Measurements from ENCODE around the gene TMEM178B. TPM values are rescaled to one million over a fixed set of nuclear protein-coding genes. Genes with fewer than 3 reads are reported as not detected.

The TMEM178B gene
- total RNA-seq, 1 experiment from 2014 or later, result 0.34 TPM

- DNase-seq (ENCODE audit: low read depth), result peak; percentile 12
Observed at GRCh38 chr7:141220263-141220880, 146.5 kb downstream of the TMEM178B start.

DNA sequence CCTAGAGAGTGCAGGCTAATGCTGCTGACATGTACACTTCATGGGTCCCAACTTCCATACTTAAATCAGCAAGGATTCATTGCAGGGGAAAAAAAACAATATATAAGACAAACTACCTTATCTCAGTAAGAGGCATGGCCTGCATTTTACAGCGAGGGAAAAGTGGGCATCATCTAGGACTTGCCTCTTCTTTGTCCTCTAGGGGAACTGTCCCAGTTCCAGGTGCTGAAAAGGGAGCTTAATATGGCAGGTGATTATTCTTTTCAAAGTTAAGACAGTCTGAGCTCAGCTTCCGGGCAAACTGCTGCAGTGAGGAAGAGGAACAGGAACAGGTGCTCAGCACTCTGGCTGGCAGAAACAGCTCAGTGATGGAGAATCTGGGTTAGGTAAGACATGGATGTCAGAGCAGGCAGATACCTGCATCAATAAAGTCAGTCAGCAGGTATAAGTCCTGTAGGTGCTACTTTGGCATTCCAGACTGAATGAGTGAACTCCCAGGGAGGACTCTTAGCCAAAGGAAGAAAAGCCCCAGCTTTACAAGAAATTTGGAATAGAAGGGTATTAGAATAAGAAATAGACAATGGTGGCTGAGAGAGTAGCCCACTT, 147.2 kb downstream of the TMEM178B start:
- DNase-seq (ENCODE audit: low read depth), result peak; percentile 26

GRCh38 chr7:141225916-141226618, 152.2 kb downstream of the TMEM178B start:
- DNase-seq (ENCODE audit: low read depth), result peak; percentile 66

GRCh38 chr7:141227454-141227853, 153.6 kb downstream of the TMEM178B start:
- no peak for DNase-seq (ENCODE audit: low read depth)

- no peak for DNase-seq (ENCODE audit: low read depth)
Observed at GRCh38 chr7:141228482-141228881, 154.6 kb downstream of the TMEM178B start.

- DNase-seq (ENCODE audit: low read depth), result peak; percentile 32
Observed at GRCh38 chr7:141231018-141231792, 157.3 kb downstream of the TMEM178B start.

DNA sequence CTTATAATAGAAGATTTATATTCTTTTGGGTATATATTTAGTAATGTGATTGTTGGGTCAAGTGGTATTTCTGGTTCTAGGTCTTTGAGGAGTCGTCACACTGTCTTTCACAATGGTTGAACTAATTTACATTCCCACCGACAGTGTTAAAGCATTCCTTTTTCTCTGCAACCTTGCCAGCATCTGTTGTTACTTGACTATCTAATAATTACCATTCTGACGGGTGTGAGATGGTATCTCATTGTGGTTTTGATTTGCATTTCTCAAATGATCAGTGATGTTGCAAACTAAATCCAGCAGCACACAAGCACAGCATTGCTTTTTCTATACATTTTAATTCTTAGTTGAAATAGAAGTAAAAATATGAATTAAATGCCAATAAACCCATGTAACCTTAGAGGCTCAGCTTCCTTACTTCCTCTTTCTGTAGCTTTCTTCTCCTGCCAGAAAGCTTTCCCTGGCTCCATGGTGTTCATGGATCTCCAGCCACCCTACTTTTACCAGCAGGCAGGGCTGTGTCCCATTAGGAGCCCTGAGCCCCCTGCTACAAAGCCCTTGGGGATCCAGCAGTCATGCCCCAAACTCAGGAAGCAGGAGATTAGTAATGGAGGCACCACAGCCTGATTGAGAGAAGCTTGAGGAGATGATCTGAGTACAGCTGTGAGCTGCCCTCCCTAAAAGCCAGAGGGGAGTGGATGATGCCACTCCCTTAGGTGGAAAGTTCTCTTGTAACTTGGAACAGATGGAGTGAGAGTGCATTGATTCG, 158.6 kb downstream of the TMEM178B start:
- no peak for DNase-seq (ENCODE audit: low read depth)

- DNase-seq (ENCODE audit: low read depth), result no peak
Observed at GRCh38 chr7:141234335-141235105, 160.7 kb downstream of the TMEM178B start.

DNA sequence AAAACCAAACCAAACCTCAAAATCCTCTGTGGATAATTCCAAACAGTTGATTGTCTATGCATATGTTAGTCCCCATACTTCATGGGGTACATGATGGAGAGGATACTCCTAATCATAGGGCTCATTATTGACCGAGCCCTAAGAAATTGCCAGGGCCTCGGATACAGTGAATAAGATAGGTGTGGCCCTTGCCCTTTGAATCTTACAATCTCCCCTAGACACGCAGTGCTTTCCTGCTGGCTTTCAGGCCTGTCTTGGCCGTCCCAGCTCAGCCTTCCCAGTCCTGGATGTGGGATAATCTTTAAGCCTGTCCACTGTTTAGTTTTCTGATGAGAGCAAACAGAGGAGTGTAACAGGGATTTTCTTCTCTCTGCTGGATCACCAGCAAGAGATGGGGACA, 161.8 kb downstream of the TMEM178B start:
- DNase-seq (ENCODE audit: low read depth), result no peak

DNA sequence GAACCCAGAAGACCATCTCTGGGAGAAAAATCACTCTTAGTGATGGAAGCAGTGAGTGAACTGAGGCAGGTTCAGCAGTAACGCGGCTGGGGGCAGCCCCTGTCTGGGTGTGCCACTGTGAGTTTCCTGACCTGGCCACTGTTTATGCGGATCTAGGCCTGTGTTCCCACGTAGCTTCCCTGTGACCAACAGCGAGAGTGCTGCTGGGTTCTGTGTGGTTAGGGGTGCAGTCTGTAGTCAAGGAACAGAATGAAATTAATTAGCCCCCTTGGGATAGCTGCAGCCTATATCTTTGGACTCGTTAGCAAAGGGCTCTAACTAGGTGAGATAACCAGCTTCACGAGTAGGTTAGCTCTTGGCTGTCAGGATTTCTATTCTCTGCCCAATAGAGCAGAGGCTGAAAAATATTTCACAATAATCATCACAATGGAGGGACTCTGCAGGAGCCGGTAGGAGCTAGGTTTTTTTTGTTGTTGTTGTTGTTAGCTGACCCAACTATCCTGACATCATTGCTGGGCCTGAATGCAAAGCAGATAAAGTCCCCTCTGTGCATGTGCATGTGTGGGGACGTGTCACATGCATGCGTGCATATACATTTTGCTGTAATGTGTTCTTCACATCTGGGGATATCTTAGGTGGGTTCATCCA, 164.9 kb downstream of the TMEM178B start:
- DNase-seq (ENCODE audit: low read depth), result no peak

DNA sequence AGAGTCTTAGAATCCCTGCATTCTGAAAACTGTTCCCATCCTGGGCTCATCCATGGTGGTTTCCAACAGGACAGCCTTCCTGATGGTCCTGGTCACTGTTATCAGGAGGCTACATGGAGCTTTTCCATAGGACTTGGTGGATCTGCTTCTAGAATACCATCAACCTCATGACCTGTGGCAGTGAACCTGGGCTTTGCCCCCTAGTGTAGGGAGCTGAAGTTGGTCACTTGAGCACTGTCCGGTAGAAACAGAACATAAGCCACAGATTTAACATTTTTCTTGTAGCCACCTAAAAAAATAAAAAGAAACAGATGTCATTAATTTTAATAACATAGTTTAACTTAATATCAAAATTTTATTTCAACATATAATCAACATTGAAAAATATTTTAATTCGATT, 165.8 kb downstream of the TMEM178B start:
- no peak for DNase-seq (ENCODE audit: low read depth)

DNA sequence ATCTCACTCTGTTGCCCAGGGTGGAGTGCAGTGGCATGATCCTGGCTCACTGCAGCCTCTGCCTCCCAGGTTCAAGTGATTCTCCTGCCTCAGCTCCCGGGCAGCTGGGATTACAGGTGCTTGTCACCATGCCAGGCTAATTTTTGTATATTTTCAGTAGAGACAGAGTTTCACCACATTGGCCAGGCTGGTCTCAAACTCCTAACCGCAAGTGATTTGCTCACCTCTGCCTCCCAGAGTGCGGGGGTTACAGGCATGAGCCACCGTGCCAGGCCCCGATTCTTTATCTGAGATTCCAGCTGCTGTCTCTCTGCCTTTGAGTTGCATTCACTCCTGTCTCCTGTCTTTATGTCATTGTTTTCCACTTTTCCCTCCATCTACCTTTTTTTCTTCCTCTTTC, 168.7 kb downstream of the TMEM178B start:
- no peak for DNase-seq (ENCODE audit: low read depth)

GRCh38 chr7:141243368-141243767, 169.5 kb downstream of the TMEM178B start:
- no peak for DNase-seq (ENCODE audit: low read depth)

DNA sequence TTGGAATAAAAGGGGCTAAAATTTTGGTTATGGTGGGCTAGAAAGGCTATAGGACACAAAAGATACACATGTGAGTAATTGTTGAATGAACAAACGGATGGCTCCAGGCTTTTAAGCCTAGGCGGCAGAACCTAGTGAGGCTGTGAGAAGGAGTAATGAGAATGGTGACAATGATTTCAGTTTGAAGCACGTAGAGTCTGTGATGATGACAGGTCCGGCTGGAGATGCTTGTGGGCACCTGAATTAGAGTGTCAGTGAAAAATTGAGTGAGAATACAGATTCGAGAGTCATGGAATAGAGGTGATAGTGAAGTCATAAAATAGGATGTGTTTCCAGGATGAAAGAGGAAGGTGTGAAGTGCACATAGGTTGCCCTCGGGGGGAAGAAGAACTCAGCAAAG, 170.6 kb downstream of the TMEM178B start:
- no peak for DNase-seq (ENCODE audit: low read depth)

GRCh38 chr7:141246426-141246825, 172.6 kb downstream of the TMEM178B start:
- DNase-seq (ENCODE audit: low read depth), result no peak

- no peak for DNase-seq (ENCODE audit: low read depth)
Observed at GRCh38 chr7:141251180-141251579, 177.3 kb downstream of the TMEM178B start.

- DNase-seq (ENCODE audit: low read depth), result no peak
Observed at GRCh38 chr7:141251957-141252356, 178.1 kb downstream of the TMEM178B start.

DNA sequence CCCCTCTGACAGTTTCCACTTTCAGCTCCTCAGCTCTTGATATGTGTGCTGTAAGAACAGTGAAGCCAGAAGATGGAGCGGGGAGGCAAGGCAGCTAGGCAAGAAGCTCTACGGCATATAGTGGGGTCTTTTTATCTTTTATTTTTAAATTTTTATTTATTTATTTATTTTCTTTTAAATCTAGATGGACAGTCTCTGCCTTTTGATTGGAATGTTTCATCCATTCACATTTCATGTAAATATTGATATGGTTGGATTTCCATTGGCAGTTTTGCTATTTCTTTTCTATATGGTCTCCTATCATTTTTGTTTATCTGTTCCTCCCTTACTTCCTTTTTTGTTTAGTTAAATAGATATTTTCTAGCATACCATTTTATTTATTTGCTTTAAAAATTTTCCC, 183.7 kb downstream of the TMEM178B start:
- DNase-seq (ENCODE audit: low read depth), result no peak

GRCh38 chr7:141258559-141258958, 184.7 kb downstream of the TMEM178B start:
- DNase-seq (ENCODE audit: low read depth), result no peak

Measured in LHCN-M2 (cell line).